Gastroesophageal sphincter (tissue), 4 donors: ENCODE data around the gene DAPK2. TPM values are rescaled to one million over a fixed set of nuclear protein-coding genes. Genes with fewer than 3 reads are reported as not detected.

Source experiments
- ATAC-seq: fragments of 150-250 bp; one replicate; pipeline ENCODE4 v1.9.1; 2016; ENCODE audit warnings: mild to moderate bottlenecking, moderate library complexity
- H3K27ac ChIP-seq, 4 donors: fragments of 200-600 bp; sonication (generic) in 3 of 4; 1 replicate in 3 of 4; 2 replicates in 1 of 4; pipeline ENCODE4 v1.5.1; 2016 to 2019
- H3K27me3 ChIP-seq: fragments of 200-600 bp; sonication (generic); one replicate; pipeline ENCODE4 v1.5.1; 2019
- H3K36me3 ChIP-seq, 2 donors: fragments of 200-600 bp; sonication (generic); one replicate each; pipeline ENCODE4 v1.5.1; 2019; ENCODE audit warnings: control low read depth in 1 of 2
- H3K4me1 ChIP-seq, 3 donors: fragments of 200-600 bp; sonication (generic); 1 replicate in 2 of 3; 2 replicates in 1 of 3; pipeline ENCODE4 v1.5.1; 2016 to 2019; ENCODE audit warnings: control low read depth in 2 of 3
- H3K4me3 ChIP-seq, 2 donors: fragments of 200-600 bp; sonication (generic); one replicate each; pipeline ENCODE4 v1.5.1; 2019; ENCODE audit warnings: mild to moderate bottlenecking in 1 of 2, moderate library complexity in 1 of 2
- H3K9me3 ChIP-seq, 3 donors: fragments of 200-600 bp; sonication (generic); one replicate each; pipeline ENCODE4 v1.5.1; 2017 to 2019; ENCODE audit warnings: control low read depth in 2 of 3
- CTCF ChIP-seq, 4 experiments: fragments of 200-600 bp in 2 of 4; fragments of 450-650 bp in 2 of 4; sonication (generic) in 1 of 4; IDR thresholded peaks; one replicate each; pipeline ENCODE4 v1.5.1; 2017 to 2019; ENCODE audit warnings: antibody characterized with exemption in 4 of 4, mild to moderate bottlenecking in 2 of 4, moderate library complexity in 2 of 4
- EP300 ChIP-seq: sonication (generic); formaldehyde crosslinking; IDR thresholded peaks from one replicate; pipeline ENCODE4 v1.6.1; 2017; ENCODE audit warnings: antibody characterized with exemption, mild to moderate bottlenecking
- POLR2A ChIP-seq, 2 donors: fragments of 450-650 bp; IDR thresholded peaks; one replicate each; pipeline ENCODE4 v1.6.1; 2017; ENCODE audit warnings: antibody characterized with exemption in 2 of 2, mild to moderate bottlenecking in 2 of 2, moderate library complexity in 1 of 2
- POLR2AphosphoS5 ChIP-seq: sonication (generic); formaldehyde crosslinking; IDR thresholded peaks from one replicate; pipeline ENCODE4 v1.6.1; 2017; ENCODE audit warnings: antibody characterized with exemption
- WGBS, 2 donors: methylation state at CpG; one replicate each; pipeline ENCODE4 v1.1.5; 2018; ENCODE audit warnings: low coverage in 1 of 2; 5-methylcytosine and 5-hydroxymethylcytosine counted together
- total RNA-seq, 4 donors: library from RNA; depleted of rRNA; stranded (reverse); fragments of >200 nt; gene quantifications; one replicate each; pipeline ENCODE4 v1.1.0, GENCODE V29; 2016

The DAPK2 gene
- total RNA-seq, 4 donors from 2014 or later: 2.0 to 9.5 (median 6.4) TPM

- Histone ChIP-seq H3K4me3 (no peak overlapping the region), H3K27ac (no peak overlapping the region), H3K27me3 (no peaks in the 10 kb centered on the region), H3K9me3 (no peaks in the 10 kb centered on the region), H3K36me3 (no peaks in the 10 kb centered on the region), H3K4me1 (peaks cover 0 to 21% (median 10%) of the 10 kb centered on the region in 3 donors)
- WGBS, 2 donors: 70 to 100% methylated on average over 2 to 3 of the region's 8 CpGs
- TF ChIP-seq POLR2A (IDR thresholded peaks at IDR 0.05): no peak
- no peak for TF ChIP-seq CTCF (IDR thresholded peaks at IDR 0.05)
- no peak for TF ChIP-seq EP300
- no peak for TF ChIP-seq POLR2AphosphoS5
- no peak for ATAC-seq
Measured at GRCh38 chr15:63907521-63907920, 138.8 kb downstream of the DAPK2 start.

GRCh38 chr15:63906266-63906584 lies 140.1 kb downstream of the DAPK2 start:
- no peaks in the 10 kb centered on the region for H3K36me3 ChIP-seq
- no peak for ATAC-seq
- H3K27ac ChIP-seq: no peak overlapping the region
- H3K4me1 ChIP-seq: peaks cover 0 to 21% (median 10%) of the 10 kb centered on the region in 3 donors
- H3K9me3 ChIP-seq: no peaks in the 10 kb centered on the region
- no peak for TF ChIP-seq POLR2AphosphoS5
- TF ChIP-seq EP300: no peak
- TF ChIP-seq POLR2A (IDR thresholded peaks at IDR 0.05): no peak
- TF ChIP-seq CTCF (IDR thresholded peaks at IDR 0.05): no peak
- no peaks in the 10 kb centered on the region for H3K27me3 ChIP-seq
- H3K4me3 ChIP-seq: no peak overlapping the region
- WGBS, 2 donors: 0 to 88% methylated on average over 1 to 2 of the region's 4 CpGs

- no peaks in the 10 kb centered on the region for H3K9me3 ChIP-seq
- H3K4me1 ChIP-seq: peaks cover 0 to 21% (median 10%) of the 10 kb centered on the region in 3 donors
- 57 to 77% methylated on average over 3 of the region's 8 CpGs for WGBS, 2 donors
- TF ChIP-seq POLR2AphosphoS5 (no peak), EP300 (no peak), CTCF (IDR thresholded peaks at IDR 0.05) (no peak), POLR2A (IDR thresholded peaks at IDR 0.05) (no peak)
- H3K36me3 ChIP-seq: no peaks in the 10 kb centered on the region
- no peaks in the 10 kb centered on the region for H3K27me3 ChIP-seq
- ATAC-seq: no peak
- no peak overlapping the region for H3K27ac ChIP-seq
- no peak overlapping the region for H3K4me3 ChIP-seq
Measured at GRCh38 chr15:63905558-63906265, 140.6 kb downstream of the DAPK2 start.

- Histone ChIP-seq H3K36me3 (no peaks in the 10 kb centered on the region), H3K4me1 (peaks cover 0 to 18% (median 9%) of the 10 kb centered on the region in 3 donors), H3K27ac (no peak overlapping the region), H3K4me3 (no peak overlapping the region), H3K9me3 (no peaks in the 10 kb centered on the region), H3K27me3 (no peaks in the 10 kb centered on the region)
- ATAC-seq: no peak
- WGBS, 2 donors: 48 to 56% methylated on average over 2 of the region's 7 CpGs
- TF ChIP-seq POLR2A (IDR thresholded peaks at IDR 0.05) (no peak), POLR2AphosphoS5 (no peak), EP300 (no peak), CTCF (IDR thresholded peaks at IDR 0.05) (no peak)
Measured at GRCh38 chr15:63905131-63905530, 141.2 kb downstream of the DAPK2 start.

GRCh38 chr15:63904042-63904441 lies 142.2 kb downstream of the DAPK2 start:
- Histone ChIP-seq H3K27ac (no peak overlapping the region), H3K9me3 (no peaks in the 10 kb centered on the region), H3K4me1 (peaks cover 0 to 7% (median 0%) of the 10 kb centered on the region in 3 donors), H3K36me3 (no peaks in the 10 kb centered on the region), H3K27me3 (no peaks in the 10 kb centered on the region), H3K4me3 (no peak overlapping the region)
- TF ChIP-seq POLR2AphosphoS5: no peak
- TF ChIP-seq EP300: no peak
- TF ChIP-seq POLR2A (IDR thresholded peaks at IDR 0.05): no peak
- TF ChIP-seq CTCF (IDR thresholded peaks at IDR 0.05): no peak
- no peak for ATAC-seq
- 60 to 90% methylated on average over 3 to 4 of the region's 4 CpGs for WGBS, 2 donors
